ENCODE results near the gene CTNND2.

DNA sequence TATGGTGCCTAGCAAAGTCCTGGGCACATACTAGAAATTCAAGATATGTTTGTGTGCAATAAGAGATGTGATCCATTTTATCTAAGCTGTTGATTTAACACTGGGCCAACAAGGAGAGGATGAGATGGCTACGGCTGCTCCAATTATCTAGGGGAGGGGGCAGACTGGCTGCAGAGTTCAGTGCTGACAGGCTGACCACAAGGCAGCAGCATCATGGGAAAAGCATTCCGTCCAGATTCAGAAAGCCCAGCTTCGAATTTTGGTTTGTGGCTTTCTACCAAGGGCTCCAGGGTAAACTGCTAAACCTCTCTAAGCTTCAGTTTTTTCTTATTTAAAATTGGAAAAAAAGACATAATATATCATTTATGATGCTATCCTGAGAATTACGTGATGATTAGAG, 758.1 kb downstream of the CTNND2 start:
- TF ChIP-seq, protein P1, sequence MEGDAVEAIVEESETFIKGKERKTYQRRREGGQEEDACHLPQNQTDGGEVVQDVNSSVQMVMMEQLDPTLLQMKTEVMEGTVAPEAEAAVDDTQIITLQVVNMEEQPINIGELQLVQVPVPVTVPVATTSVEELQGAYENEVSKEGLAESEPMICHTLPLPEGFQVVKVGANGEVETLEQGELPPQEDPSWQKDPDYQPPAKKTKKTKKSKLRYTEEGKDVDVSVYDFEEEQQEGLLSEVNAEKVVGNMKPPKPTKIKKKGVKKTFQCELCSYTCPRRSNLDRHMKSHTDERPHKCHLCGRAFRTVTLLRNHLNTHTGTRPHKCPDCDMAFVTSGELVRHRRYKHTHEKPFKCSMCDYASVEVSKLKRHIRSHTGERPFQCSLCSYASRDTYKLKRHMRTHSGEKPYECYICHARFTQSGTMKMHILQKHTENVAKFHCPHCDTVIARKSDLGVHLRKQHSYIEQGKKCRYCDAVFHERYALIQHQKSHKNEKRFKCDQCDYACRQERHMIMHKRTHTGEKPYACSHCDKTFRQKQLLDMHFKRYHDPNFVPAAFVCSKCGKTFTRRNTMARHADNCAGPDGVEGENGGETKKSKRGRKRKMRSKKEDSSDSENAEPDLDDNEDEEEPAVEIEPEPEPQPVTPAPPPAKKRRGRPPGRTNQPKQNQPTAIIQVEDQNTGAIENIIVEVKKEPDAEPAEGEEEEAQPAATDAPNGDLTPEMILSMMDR (conservative IDR thresholded peaks at IDR 0.05 in 1 of 2, IDR thresholded peaks at IDR 0.05 in 1 of 2; ENCODE audit: extremely low read depth in 1 of 2, insufficient read depth in 1 of 2, low read depth in 1 of 2, low read length in 2 of 2): no peak
- no peak for TF ChIP-seq EZH2 (IDR thresholded peaks at IDR 0.05; ENCODE audit: borderline replicate concordance, low read length)
